Muscle of back (tissue), 11 donors: ENCODE data around the gene AUNIP. TPM values are rescaled to one million over a fixed set of nuclear protein-coding genes. Genes with fewer than 3 reads are reported as not detected.

Experiments used
- DNase-seq, 3 donors: peaks; one replicate each; pipeline versions ENCODE4 v3.0.0 to v3.0.0-alpha.2; 2013
- polyA plus RNA-seq, 10 donors: library from polyadenylated mRNA; unstranded; fragments of 120-200 nt; gene quantifications; one replicate each; pipeline ENCODE4 v1.2.1, GENCODE V29; 2013; ENCODE audit not compliant: insufficient read length in 10 of 10

Gene AUNIP
- polyA plus RNA-seq, 10 donors, result 0.78 to 2.5 (median 1.3) TPM

DNA sequence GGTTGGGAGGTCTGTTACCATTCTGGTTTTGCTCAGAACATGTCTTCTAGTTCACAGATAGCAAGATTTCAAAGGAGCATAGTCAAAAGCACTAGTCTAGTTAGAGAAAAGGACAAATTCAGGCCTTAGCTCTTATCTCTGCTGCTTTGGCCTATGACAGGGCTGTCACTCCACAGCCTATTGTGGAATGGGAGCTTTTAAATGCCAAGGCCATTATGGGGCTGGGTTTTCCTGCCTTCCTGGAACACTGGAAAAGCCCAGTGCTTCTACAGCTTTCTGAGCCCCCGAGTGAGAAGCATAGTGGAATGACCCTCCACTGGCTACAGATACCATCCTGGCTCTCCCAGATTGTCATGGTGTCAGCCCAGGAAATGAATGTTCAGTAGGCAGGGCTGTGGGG lies 30.2 kb downstream of the AUNIP start:
- no peak for DNase-seq

DNA sequence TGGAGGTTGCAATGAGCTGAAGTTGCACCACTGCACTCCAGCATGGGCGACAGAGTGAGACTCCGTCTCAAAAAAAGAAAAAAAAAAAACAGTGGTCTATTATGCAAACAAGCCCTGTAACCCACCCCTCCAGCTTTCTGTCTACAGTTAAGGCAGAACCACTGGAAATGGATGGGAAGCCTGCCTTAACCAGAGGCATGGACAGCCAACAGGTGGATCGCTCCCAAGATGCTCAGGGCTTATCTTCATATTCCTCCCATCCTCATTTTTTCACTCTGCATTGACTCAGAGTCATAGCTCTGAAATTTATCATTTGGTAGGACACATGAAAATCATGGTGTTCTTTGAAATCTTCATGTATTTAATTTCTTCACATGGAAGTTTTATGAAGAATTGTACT lies 30.8 kb downstream of the AUNIP start:
- DNase-seq, result no peak

DNA sequence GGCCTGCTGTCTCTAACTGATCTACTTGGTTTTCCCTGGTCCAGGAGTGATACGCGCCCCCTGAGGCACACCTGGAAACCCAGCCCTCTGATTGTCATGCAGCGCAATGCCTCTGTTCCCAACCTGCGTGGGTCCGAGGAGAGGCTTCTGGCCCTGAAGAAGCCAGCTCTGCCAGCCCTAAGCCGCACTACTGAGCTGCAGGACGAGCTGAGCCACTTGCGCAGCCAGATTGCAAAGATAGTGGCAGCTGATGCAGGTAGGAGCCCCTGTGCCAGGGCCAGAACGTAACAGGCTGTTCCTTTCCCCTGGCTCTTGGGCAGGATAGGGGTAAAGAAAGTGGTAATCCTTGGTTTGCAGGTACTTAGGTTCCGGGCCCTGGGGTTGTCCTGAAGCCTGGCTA lies 32.7 kb downstream of the AUNIP start:
- no peak for DNase-seq

DNA sequence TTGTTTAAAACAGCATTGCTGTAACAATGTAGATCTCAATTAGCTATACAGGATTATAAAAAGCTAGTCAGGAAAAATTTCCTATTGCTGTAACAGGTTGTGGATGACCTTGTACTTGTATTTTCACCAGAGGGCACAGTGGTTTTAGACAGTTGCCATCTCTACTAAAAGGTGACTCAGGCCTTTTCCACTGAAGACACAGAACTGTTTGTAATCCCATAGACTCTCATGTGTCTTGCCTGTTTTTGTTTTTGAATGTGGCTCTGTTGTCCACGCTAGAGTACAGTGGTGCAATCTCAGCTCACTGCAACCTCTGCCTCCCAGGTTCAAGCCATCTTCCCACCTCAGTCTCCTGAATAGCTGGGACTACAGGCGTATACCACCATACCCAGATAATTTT lies 33.7 kb downstream of the AUNIP start:
- no peak for DNase-seq

DNA sequence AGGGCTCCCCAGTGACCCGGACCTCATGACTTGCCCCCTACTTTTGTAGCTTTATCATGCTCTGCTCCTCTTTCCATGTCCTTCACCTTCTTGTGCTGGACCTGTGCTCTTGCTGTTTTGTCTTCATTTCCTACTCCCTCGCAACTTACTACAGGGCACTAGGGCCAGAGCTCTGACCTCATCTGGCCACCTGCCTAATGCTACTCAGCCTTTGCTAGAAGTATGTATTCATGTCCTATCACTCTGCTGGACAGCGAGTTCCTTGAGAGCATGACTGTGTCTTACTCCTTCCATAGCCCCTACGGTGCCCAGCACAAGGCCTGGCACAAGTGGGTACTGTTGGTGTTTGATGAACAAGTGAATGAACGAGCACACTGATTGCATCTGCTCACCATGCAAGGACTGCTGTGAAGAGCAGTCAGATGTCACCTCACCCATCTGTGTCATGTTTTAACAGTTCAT lies 37.6 kb downstream of the AUNIP start:
- DNase-seq, result no peak

DNA sequence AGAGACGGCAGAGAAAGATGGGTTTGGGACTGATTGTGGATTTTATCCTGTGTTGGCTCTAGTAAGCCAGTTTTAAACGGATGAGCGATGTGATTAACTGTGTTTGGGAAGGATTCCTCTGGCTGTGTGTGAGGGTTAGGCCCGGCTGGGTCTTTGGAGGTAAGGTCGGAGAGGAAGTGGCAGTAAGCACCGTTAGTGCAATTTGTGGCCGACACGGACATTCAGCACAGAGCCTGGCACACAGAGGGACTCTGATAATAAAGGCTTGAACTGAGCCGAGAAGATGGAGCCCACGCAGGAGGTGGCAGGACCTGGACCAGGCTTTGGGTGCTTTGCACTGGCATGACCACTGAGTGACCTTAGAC lies 38.2 kb downstream of the AUNIP start:
- DNase-seq, result no peak

- peak in 2 of 3 donors; percentile 47 to 77 for DNase-seq
Measured at GRCh38 chr1:25820247-25821111, 38.8 kb downstream of the AUNIP start.

- DNase-seq, result peak; percentile 77 to 97 (median 89)
Measured at GRCh38 chr1:25819491-25820246, 39.6 kb downstream of the AUNIP start, which contains the start of gene MTFR1L. MTFR1L (plus strand) TSS chr1:25819954; CDS start chr1:25823105, 3,151 bp downstream.

GRCh38 chr1:25818569-25818968 lies 40.7 kb downstream of the AUNIP start:
- no peak for DNase-seq

DNA sequence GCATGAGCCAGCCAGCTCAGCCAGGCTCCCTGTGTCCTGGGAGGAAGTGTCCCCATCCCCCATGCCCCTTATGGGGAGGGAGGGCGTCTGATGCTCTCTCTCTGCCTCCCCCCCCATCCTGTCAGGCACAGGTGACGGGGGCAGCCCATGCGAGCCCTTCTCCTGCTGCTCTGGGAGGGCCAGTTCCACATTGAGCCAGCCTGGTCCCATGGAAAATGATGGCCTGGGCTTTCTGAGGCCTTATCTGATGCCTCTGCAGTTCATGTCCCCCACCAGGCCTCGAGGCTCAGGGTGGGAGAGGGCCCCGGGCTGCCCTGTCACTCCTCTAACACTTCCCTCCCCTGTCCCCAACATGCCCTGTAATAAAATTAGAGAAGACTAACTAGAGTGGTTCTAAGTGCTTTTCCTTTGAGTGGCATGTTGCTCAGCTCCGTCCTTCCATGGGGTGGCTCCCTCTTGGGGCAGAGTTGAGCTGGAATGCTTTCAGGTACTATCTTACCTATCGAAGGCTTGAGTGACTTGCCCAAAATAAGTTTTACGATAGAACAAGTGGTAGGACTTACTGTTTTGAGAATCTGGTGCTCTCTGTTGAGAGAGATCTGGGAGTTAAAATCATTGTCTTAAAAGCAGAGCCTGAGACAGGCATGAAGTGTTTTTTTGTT lies 41.3 kb downstream of the AUNIP start:
- no peak for DNase-seq

DNA sequence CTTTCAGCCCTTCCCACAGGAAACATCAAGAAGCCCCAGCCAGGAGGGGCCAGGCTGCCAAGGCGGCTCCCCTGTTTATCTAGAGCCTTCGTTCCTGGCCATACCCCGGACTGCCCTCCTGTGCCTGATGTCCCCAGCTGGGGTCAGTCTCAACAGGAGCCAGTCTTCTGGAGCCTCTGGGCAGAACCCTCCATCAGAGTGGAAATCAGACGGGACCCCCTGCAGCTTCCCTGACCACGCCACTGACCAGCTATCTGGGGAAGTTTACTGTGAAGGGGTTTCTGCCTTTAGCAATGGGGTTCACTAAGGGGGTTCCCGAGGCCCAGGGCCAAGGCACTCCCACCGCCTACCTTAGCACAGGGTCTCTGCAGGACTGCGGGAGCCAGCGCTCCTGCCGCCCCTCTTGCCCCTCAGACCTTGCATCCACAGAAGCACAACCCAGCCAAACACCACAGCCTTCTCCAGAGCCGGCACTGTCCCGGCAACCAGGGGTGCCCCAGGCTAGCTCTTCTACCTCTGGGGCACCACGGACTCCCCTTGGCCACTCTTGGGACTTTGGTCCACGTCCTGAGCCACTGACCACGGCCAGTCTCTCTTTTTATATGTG lies 43.0 kb downstream of the AUNIP start:
- no peak for DNase-seq

DNA sequence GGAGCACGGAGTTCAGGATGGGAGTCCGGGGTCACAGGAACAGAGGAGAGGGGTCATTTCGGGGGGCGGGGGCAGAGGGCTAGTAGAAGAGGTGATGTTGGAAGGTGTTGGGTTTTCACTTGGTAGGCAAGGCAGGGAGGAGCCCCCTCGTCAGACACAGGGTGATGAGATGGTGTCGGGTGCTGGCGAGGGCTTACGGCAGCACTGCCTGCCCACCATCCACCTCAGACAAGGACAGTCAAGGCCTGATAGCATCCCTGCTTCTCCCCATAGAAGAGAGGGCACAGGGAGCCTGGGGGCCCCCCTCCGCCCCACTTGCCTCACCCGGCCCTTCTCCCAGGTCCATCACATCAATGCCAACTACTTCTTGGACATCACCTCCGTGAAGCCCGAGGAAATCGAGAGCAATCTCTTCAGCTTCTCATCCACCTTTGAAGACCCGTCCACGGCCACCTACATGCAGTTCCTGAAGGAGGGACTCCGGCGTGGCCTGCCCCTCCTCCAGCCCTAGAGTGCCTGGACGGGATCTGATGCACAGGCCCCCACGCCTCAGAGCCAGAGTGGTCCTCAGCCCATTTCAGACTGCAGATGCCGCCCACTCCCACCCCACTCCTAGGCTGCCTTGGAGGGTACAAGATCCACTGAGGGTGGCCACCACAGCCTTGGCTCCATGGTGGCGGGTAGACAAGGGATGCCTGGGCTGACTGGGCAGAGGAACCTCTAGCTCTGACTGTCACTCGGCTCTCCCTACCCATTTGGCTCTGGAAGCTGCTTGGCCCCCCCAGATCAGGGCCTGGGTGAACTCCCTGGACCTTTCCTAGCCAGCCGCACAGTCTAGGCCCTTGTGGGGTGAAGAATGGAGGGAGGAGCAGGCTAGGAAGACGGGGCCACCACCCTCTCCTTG lies 43.8 kb downstream of the AUNIP start:
- DNase-seq, result no peak

- DNase-seq, result no peak
Measured at GRCh38 chr1:25814549-25815087, 44.6 kb downstream of the AUNIP start.

- DNase-seq, result no peak
Measured at GRCh38 chr1:25813734-25814471, 45.4 kb downstream of the AUNIP start.

GRCh38 chr1:25813071-25813733 lies 46.1 kb downstream of the AUNIP start:
- DNase-seq, result no peak

- no peak for DNase-seq
Measured at GRCh38 chr1:25811384-25812082, 47.7 kb downstream of the AUNIP start.

DNA sequence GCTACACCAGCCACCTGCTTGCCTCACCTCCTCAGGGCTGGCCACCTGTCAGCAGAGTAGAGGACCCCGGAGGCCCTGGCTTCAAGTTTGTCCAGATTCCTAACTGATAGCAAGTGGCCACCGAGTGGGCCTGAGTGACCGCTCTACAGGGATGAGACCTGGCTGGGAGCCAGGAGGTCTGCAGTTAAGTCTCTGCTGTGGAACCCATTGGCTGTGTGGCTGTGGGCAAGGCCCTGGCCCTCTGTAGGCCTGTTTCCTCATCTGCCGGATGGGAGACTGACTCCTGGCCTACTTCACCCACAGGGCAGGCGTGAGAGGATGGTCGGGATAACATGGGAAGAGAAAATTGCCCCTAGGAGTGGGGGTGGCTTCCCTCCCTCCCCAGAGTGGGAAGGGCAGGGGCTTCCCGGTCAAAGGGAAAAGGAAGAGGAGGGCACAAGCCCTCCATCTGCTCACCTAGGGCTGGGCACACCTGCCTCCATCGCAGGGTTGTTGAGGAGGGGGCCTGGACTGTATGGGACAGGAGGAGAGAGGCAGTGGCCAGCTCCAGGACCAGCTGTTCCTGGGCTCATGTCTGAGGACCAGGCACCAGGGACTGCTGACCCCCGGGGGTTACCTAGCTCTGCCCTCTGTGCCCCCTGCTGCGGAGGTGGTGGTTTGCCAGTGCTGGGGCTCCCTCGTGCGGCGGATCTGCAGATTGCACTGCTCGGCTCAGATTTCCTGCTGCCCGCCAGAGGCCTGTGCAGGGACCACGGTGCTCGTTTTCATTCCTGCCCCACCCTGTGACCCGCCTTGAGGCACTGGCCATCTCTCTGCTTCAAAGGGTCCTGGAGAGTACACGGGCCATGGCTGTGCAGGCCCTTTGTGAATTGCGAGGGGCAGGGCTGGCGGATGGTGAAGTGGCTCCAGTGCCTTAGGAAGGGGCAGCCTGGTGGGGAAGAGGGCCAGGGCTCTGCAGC lies 48.6 kb downstream of the AUNIP start:
- peak in 2 of 3 donors; percentile 66 to 76 for DNase-seq
